ENCODE data around the gene DNM2.

DNM2 gene

DNA sequence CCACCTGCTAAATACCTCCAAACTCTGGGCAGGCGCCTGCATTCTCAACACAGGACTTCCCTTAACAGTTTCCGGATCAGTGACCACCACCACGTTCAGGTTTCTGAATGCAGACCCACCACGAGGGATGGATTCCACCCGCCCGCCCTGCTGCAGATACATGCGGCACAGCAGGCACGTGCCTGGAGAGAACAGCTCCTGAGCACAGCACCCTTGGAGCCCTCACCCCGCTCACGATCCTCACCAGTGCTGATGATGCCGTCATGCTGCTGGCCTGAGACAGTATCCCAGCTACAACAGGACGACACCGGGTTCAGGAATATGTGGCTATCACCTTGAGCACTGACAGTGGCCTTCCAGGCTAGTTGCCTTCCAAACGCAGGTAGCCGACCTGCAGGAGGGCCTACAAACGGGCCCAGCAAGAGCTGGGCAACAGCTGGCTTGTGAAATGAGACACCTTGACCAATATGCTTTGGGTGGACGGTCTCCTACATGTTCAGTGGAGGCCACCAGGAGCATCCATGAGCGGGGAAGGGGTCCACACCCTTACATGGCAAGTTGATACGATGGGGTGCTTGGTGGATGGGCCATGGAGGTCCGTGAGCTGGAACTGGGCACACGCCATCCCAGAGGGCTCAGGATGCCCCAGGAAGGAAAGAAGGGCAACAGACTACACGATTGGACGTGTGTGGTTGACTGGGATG lies 26.5 kb upstream of the DNM2 start:
- DNase-seq = no peak

DNA sequence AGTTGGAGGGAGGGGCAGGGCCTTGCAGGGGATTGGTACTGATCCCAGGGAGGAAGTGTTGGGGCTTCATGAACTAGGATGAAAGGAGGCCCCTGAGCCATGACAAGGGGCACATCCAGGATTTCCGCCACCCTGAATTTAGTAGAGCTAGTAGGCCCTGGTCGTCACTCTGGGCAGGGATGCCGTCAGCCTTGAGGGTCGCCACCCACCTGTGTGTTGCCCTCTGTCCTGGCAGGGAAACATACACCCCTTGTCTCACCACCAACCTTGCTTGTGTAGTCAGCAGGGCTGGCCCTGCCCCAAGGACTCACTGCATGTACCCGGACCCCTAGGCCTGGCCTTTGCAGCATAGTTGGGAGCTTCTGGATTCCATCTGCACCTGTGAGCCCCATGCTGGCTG lies 26.0 kb upstream of the DNM2 start:
- DNase-seq = no peak

DNA sequence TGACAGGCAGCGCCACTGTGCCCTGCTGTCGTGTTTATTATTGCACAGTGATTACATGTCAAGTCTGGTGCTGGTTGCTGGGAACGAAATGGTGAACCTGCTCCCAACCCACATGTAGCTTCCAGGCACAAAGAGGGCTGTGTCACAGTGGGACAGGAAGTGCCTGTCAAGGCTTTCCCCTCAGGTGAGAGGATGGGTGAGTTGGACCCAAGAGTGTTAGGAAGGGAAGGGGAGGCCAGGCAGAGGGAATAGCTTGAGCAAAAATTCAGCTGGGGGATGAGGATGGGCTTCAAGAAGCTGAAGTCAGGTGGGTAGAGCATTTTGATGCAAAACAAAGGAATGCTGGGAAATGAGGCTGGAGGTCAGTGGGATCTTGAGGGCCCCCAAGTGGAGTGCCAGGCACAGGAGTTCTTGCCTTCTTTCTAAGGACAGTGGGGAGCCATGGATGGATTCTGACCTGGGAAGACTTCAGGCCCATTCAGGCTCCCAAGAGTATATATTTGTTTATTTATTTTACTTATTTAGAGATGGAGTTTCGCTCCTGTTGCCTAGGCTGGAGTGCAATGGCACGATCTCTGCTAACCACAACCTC lies 25.1 kb upstream of the DNM2 start:
- no peak for DNase-seq

DNA sequence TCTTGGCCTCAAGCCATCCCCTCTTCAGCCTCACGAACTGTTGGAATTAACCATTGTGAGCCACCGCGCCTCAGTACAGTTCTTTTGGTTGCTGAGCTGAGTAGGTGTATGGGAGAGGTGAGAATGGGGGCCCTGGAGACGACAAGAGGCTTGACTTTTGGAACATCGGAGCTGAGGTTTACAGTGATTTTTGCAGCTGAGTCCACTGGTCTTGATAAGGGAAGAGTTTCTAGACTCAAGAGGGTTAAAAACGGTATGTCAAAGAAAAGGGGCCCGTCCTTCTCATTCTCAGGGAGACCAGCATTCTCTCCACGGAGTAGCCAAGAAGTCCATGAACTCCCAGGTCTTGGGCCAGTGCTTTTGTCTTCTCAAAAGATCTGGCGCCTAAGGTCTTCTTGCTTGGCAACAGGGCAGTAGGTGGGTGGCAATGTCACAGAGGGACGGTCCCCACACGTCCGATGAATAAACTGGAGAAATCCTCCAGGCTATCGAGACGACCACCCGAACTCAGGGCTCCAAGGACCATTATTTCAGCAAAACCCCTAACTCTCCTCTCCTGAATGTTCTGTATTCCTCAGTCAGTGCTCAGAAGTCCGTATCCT lies 23.1 kb upstream of the DNM2 start:
- no peak for DNase-seq

DNA sequence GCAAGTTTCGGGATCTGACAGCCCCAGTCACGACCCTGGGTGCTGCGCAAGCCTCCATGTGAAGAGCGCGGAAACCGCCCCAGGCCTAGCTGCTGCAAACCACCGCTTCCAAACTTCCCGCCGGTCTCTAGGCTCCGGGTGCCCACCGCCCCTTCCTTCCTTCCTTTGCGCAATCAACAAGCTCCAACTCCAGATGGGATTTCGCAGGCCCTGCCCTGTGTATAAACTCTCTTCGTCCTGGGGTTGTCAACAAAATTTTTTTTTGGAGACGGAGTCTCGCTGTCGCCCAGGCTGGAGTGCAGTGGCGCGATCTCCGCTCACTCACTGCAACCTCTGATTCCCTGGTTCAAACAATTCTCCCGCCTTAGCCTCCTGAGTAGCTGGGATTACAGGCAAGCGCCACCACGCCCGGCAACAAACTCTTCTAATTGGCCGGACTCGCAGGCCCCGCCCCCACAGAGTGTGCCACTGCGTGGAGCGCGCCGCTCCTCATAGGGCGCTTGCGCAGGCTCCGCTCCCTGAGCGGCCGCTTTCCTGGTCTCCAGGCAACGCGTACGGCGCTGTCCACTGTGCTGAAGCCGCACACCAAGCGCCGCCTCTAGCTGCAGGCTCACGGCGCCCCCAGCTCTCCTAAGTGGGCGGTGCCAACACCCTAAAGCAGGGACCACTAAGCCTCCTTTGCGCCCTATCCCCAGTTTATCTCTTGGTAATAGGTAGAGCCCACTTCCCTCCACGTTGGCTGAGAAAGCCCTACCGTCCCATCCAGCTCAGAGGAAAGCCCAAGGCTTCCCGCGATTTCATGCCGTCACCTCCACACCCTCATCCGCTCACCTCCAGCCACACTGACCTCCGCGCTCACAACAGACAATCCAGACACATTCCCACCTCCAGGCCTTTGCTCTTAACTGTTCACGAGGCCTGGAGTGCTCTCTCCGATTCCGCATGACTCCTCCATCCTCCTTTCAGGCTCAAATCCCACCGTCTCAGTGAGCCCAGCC lies 22.2 kb upstream of the DNM2 start:
- peak; percentile 82 for DNase-seq

DNA sequence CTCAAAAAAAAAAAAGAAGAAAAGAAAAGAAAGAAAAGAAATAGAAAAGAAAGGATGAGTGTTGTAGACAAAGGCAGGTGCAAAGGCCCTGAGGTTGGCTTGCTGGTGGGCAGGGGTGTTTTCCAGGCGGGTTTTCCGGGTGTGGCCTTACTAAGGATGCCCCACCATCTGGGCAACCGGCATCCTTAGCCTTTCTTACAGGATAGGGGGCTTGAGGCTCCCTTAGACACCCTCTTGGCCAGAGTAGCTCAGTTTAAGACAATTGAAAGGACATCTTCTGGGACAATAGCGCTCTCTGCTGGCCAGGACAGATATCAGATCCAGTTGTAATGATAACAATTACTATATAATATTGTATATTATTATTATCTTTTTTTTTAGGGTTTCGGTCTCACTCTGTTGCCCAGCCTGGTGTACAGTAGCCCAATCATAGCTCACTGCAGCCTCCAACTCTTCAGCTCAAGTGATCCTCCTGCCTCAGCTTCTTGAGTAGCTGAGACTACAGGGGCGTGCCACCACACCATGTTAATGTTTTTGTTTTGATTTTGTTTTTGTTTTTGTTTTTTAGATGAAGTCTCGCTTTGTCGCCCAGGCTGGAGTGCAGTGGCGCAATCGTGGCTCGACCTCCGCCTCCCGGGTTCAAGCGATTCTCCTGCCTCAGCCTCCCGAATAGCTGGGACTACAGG lies 18.1 kb upstream of the DNM2 start:
- DNase-seq = peak; percentile 53

DNA sequence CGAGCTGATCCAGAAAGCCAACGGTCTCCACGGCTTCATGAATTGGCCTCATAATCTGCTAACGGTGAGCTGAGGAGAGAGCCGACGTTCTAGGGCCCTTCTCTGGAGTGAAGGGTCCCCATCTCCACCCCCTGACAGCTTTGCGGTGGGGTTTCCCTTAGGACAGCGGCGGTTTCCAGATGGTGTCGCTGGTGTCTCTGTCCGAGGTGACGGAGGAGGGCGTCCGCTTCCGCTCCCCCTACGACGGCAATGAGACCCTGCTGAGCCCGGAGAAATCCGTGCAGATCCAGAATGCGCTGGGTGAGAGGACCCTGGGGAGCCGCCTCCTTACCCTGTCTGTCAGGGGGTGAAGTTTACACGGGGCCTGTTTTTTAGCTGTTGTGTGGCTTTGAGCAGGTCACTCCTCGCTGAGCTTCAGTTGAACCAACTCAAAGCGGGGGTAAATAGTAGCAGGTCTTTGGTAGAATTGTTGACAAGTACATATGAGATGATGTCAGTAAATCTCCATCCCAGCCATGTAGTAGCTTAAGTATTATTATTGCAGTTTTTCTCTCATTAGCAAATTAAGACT lies 15.8 kb upstream of the DNM2 start:
- DNase-seq = no peak

DNA sequence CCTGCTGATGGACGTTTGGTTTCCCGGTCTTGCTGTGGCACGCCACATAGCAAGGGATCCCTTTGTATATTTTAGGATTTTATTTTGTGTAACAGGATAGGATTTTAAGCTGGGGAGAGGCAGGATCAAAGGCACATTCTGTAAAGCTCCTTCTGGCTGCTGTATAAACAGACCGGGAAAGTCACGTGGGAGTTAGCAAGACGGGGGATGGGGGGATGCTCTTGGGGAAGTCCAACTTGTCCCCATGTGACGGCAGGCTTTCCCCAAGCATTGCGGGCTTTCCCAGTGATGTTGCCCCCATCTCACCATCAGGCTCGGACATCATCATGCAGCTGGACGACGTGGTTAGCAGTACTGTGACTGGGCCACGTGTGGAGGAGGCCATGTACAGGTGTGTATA lies 10.9 kb upstream of the DNM2 start:
- no peak for DNase-seq

DNA sequence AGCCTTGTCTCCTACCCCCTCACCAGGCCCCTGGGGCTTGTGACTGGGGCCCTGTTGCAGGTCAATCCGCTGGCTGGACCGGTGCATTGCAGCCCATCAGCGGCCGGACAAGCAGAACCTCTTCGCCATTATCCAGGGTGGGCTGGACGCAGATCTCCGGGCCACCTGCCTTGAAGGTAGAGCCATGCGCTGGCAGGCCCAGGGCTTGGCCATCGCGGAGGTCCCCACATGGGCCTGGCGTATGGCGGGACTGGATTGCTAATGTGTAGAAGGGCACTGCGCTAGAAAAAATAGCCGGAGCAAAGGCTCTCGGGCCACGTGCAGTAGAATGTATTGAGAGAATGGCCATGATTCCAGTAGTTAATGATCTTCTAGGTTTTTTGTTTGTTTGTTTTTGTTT lies 10.4 kb upstream of the DNM2 start:
- DNase-seq = no peak

DNA sequence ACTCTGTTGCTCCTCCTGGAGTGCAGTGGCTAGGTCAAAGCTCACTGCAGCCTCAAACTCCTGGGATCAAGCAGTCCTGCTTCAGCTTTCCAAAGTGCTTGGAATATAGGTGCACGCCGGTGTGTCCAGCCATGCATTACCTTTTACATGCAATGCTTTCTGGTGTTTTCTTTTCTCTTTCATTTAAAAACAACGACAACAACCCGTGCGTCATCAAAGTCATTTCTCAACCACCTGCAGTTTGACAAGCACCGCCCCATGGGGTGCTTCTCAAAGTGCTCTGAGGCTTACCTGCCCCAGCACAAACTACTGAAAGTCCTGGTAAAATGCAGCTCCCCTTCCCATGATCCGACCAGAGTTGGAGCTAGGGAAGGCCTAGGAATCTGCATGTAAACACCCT lies 9.6 kb upstream of the DNM2 start:
- no peak for DNase-seq

DNA sequence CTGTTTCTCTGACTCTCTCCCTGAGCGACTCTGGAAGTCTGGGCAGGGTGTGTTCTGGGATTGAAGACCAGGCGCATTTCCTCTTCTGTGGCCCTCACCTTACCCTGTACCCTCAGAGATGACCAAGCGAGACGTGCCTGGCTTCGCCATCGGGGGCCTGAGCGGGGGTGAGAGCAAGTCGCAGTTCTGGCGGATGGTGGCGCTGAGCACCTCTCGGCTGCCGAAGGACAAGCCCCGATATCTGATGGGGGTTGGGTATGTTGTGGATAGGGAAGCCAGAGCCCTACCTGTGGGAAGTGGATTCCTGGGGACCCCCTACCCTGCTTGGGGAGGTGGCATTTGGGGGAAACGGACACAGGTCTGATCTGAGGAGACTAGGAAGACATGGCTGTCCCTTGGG lies 5.8 kb upstream of the DNM2 start:
- DNase-seq = no peak

DNA sequence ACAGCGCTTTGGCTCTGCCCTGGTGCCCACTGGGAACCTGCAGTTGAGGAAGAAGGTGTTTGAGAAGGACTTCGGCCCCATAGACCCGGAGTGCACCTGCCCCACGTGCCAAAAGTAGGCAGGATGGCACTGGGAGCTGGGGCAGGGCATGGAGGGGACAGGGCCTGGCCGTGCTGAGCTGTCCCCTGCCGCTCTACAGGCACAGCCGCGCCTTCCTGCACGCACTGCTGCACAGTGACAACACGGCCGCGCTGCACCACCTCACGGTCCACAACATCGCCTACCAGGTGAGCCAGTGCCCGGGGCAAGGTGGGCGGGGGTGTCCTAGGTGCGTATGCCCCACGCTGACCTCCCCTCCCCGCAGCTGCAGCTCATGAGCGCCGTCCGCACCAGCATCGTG lies 5.1 kb upstream of the DNM2 start:
- no peak for DNase-seq

DNA sequence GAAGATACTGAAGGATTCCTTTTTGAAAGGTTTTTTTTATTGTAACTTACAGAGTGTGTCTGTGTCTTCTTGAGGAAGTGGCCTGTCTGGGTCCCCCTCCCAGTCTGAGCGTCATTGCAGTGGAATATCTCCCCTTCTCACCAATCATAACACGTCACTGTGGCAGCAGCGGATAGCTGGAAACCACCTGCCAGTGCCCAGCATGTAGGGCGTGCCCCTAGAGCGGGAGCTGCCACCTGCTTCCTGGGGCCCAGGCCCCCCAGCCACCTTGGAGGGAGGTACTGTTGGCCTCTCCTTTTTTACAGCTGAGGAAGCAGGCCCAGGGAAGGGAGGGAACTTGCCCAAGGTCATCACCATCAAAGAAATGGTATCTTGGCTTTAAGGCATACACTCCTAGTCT lies 4.6 kb upstream of the DNM2 start:
- no peak for DNase-seq

DNA sequence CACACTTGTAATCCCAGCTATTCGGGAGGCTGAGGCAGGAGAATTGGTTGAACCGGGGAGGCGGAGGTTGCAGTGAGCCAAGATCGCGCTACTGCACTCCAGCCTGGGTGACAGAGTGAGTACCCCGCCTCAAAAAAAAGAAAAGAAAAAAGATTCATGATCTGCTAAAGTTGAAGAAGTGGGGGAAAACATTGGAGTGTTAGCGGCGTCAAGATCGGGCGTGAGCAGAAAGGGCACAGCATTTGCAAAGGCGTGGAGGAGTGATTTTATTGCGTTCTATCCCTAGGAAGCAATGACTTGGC lies 874 bp upstream of the DNM2 start:
- DNase-seq = no peak

DNA sequence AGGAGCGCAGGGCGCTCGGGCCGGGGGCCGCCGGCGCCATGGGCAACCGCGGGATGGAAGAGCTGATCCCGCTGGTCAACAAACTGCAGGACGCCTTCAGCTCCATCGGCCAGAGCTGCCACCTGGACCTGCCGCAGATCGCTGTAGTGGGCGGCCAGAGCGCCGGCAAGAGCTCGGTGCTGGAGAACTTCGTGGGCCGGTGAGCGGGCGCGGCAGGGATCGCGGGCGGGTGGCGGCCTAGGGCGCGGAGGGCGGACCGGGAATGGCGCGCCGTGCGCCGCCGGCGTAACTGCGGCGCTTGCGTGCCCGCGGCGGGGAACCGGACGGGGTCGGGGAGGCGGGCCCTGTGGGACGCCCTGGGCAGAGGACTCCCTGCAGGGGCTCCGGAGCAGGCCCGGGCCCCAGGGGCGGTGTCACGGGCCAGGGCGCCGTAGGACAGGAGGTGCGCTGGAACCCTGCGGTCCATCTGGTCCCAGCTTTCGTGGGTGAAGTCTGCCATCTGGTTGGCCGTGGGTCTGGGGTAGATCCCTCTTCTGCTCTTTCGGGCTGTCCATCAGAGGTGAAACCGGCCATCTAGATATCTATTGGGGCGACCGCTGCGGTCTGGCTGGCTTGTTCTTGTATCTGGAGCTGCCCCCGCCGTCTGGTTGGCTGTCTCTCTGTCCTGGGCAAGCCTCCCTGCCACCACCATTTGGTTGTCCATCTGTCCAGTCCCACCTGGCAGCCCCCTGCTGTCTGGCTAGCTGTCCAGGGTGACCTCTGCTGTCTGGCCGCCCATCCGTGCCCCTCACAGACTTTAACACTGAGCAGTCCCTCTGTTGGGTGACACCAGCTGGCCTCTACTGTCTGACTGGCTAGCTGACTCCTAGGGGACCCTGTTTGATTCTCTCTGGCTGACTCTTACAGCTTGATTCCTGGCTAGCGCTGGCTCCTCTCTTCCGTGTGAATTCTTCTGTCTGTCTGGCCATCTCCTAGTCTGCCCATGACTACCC lies 622 bp downstream of the DNM2 start:
- DNase-seq = no peak

DNA sequence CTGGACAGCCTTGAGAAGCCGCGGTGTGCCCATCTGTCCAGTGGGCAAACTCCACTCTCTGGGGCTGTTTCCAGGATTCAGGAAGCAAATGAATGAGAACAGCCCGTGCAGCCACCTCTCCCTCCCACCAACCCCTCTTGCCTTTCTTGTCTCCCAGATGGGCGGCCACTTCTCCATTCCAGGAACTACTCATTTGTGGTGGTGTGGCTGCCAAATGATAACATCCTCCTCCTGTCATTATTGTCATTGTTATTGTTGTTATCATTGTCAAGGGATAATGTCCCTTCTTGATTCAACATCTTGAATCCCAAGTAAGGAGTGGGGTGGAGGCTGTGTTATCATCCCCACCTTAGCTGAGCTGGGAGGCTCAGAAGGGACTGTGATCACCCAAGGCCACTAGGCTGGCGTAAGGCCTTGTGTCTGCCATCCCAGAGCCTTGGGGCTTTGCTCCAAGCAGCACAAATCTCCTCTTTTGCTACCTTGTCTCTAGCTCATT lies 1.6 kb downstream of the DNM2 start:
- no peak for DNase-seq

DNA sequence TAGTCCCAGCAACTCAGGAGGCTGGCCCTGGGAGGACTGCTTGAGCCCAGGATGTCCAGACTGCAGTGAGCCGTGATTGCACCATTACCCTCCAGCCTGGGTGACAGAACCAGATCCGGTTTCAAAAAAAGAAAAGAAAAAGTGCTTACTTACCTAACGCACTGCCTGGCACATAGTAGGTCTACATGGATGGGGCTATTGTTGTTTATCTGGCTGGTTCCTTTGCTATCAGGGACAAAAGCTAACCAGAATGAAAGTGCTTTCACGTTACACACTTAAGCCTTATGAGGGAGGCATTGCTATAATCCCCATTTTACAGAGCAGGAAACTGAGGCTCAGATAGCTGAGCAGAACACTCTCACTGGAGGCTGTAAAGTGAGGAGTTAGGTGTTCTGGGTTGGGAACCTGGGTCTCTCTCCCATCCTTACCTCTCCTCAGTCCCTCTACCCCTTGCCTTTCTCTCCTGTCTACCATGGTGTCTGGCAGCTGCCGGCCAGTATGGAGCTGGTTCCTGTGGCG lies 2.8 kb downstream of the DNM2 start:
- DNase-seq = no peak

DNA sequence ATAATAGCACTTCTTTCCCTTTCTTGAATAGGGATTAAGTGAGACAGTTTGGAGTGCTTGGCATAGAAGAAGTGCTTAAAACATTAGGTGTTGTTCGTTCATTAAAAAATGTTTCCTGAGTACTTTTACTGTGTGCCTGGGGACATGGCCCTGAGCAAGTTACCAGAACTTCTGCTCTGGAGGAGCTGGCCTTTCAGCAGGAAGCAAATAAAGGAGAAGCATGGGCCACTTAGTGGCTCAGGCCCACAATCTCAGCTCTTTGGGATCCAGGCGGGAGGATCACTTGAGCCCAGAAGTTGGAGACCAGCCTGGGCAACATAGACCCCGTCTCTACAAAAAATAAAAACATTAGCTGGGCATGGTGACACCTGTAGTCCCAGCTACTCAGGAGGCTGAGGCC lies 5.7 kb downstream of the DNM2 start:
- DNase-seq = no peak

DNA sequence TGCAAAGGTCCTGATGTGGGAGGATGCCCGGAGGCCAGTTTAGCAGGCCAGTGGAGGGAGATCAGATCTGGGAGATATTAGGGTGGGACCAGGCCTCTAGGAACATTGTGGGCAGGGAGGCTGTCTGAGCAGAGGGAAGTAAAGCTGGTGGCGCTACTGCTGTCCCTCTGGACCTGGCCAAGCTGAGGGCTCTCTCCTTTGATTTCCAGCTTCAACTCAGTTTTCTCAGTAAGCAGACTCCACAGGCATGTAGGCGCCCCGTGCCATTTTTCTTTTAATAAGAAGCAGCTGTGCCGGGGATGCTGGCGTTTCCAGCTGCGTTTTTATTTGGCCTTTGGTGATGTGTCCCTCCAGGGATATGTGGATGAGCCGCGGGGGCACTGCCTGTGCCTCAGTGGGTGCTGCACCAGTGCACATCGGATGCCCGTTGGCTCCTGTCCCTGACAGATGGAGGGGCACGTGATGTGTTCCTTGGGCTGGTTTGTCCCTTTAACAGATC lies 6.7 kb downstream of the DNM2 start:
- DNase-seq = no peak

DNA sequence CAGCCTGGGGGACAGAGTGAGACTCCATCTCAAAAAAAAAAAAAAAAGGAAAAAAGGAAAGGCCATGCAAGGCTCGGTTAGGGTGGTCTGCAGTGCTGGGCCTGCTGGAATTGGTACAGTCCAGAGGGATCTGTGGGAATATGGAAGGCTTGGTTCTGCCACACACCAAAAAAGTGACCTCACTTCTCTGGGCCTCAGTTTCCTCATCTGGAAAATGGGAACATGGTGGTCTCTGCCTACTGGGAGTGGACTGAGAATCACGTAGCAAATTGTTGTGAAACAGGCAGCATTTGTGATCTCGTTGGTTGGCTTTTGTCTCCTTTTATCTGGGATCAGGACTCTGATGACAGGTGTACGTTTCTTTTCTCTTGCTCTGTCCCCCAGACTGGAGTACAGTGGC lies 7.5 kb downstream of the DNM2 start:
- DNase-seq = no peak

DNA sequence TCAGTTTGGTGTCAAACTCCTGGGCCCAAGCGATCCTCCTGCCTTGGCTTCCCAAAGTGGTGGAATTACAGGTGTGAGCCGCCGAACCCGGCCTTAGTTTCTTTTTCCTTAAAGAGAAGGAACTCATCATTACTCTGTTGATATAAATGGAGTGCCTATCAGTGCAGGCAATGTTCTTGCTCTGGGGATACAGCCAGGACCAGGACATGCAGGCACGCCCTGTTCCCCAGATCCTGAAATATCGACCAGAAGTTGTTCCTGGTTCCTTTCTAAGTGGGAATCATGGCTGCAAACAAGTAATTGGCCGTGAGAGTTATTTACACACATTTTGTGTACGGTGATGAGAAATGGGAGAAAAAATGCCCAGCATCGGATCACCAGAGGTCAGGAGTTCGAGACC lies 8.4 kb downstream of the DNM2 start:
- DNase-seq = no peak

Measured in central memory CD4-positive, alpha-beta T cell (primary cell).